GM12878 (cell line): ENCODE results near the gene SH3BGRL3. TPM values are rescaled to one million over a fixed set of nuclear protein-coding genes. Genes with fewer than 3 reads are reported as not detected.

ENCODE experiments used
- ATAC-seq: fragments of 200-7000 bp; cut with Tn5 transposase; 3 replicates; pipeline ENCODE4 v1.9.1; 2020; ENCODE audit warnings: mild to moderate bottlenecking, moderate library complexity
- BruUV-seq: library from RNA; stranded (reverse); fragments of 400-500 nt; replicated peaks from 2 replicates; lab custom pipeline; 2021; lab: Mats Ljungman, UMichigan
- CTCF ChIA-PET: fragments of 300-600 bp; sonication (Branson Sonifier 250); formaldehyde crosslinking; extraction: SDS; loops from one replicate; lab custom pipeline; 2021; ENCODE audit warnings: inconsistent platforms; lab: Yijun Ruan, JAX
- POLR2A ChIA-PET: fragments of 350-600 bp; formaldehyde crosslinking; extraction: SDS; loops from one replicate; lab custom pipeline; 2021; ENCODE audit warnings: inconsistent platforms; lab: Charles Lee
- RAD21 ChIA-PET: fragments of 300-600 bp; sonication (Branson Sonifier 250); formaldehyde crosslinking; loops from one replicate; lab custom pipeline; 2023; ENCODE audit warnings: antibody characterized with exemption; ENCODE audit not compliant: unreplicated experiment; lab: Charles Lee
- SMC1A ChIA-PET: fragments of 300-600 bp; sonication (Branson Sonifier 250); formaldehyde crosslinking; loops from one replicate; lab custom pipeline; 2023; ENCODE audit not compliant: unreplicated experiment, uncharacterized antibody; lab: Charles Lee
- DNase-seq: peaks from one replicate; pipeline ENCODE4 v3.0.0-alpha.2; 2011; ENCODE audit warnings: low read depth, low spot score
- FAIRE-seq: peaks from 3 replicates; lab custom pipeline; 2011; peaks lifted over from hg19 to GRCh38; lab: Jason Lieb, UNC
- H2AFZ ChIP-seq: 2 replicates; pipeline ENCODE4 v1.6.0; 2011; ENCODE audit warnings: low read depth, low read length, control low read depth; ENCODE audit not compliant: control insufficient read depth
- H3K27ac ChIP-seq: 2 replicates; pipeline ENCODE4 v1.5.1; 2011; ENCODE audit warnings: control low read depth; ENCODE audit not compliant: control insufficient read depth, insufficient read depth
- H3K27me3 ChIP-seq, 2 experiments: replicated peaks in 1 of 2; 2 replicates each; pipeline versions ENCODE4 v1.6.0 to v1.6.1; 2011; ENCODE audit warnings: low read length in 1 of 2; ENCODE audit not compliant: control insufficient read depth in 2 of 2, insufficient read depth in 2 of 2
- H3K36me3 ChIP-seq, 2 experiments: 2 replicates each; pipeline ENCODE4 v1.5.1; 2011; ENCODE audit warnings: low read length in 1 of 2; ENCODE audit not compliant: control insufficient read depth in 2 of 2, insufficient read depth in 2 of 2
- H3K4me1 ChIP-seq: 2 replicates; pipeline ENCODE4 v1.6.1; 2011; ENCODE audit warnings: mild to moderate bottlenecking, low read length, moderate library complexity, mixed read lengths; ENCODE audit not compliant: control insufficient read depth, insufficient read depth
- H3K4me2 ChIP-seq: 2 replicates; pipeline ENCODE4 v1.6.0; 2011; ENCODE audit warnings: control low read depth; ENCODE audit not compliant: control insufficient read depth, insufficient read depth
- H3K4me3 ChIP-seq: fragments of 200-600 bp; sonication (generic); 2 replicates; pipeline ENCODE4 v1.5.1; 2016
- H3K79me2 ChIP-seq: 2 replicates; pipeline ENCODE4 v1.6.0; 2011; ENCODE audit warnings: low read length; ENCODE audit not compliant: control insufficient read depth, insufficient read depth
- H3K9ac ChIP-seq: 2 replicates; pipeline ENCODE4 v1.8.0; 2011; ENCODE audit warnings: low read length, control low read depth, mixed read lengths; ENCODE audit not compliant: control insufficient read depth, insufficient read depth
- H3K9me3 ChIP-seq: replicated peaks from 3 replicates; pipeline ENCODE4 v1.5.1; 2011; ENCODE audit warnings: mild to moderate bottlenecking, low read length; ENCODE audit not compliant: control insufficient read depth, insufficient read depth
- H4K20me1 ChIP-seq: 2 replicates; pipeline ENCODE4 v1.6.0; 2011; ENCODE audit not compliant: control insufficient read depth, insufficient read depth
- CBX3 ChIP-seq: fragments of 200-600 bp; sonication (generic); IDR thresholded peaks from 2 replicates; pipeline ENCODE4 v1.6.1; 2016; ENCODE audit warnings: low read depth, borderline replicate concordance
- DPF2 ChIP-seq: fragments of 450-650 bp; IDR thresholded peaks from 2 replicates; pipeline ENCODE4 v1.6.1; 2017; ENCODE audit warnings: mild to moderate bottlenecking
- FOS ChIP-seq: IDR thresholded peaks from 3 replicates; pipeline ENCODE4 v1.6.1; 2011; ENCODE audit warnings: borderline replicate concordance; ENCODE audit not compliant: insufficient read length; ENCODE audit errors: extremely low read depth
- GATAD2B ChIP-seq: fragments of 450-650 bp; conservative IDR thresholded peaks from 2 replicates; pipeline ENCODE4 v1.6.1; 2017; ENCODE audit warnings: low read depth, mild to moderate bottlenecking, moderate library complexity
- NBN ChIP-seq: fragments of 450-650 bp; IDR thresholded peaks from 2 replicates; pipeline ENCODE4 v1.6.1; 2016
- POLR2AphosphoS2 ChIP-seq: IDR thresholded peaks from 2 replicates; pipeline ENCODE4 v1.6.1; 2011; ENCODE audit warnings: low read depth, mild to moderate bottlenecking, low read length, improper control_type of control experiment, moderate library complexity
- POLR2AphosphoS5 ChIP-seq: IDR thresholded peaks from 2 replicates; pipeline ENCODE4 v1.6.1; 2011; ENCODE audit warnings: mild to moderate bottlenecking, low read length, inconsistent platforms
- SUZ12 ChIP-seq: fragments of 200-600 bp; sonication (generic); IDR thresholded peaks from one replicate; pipeline ENCODE4 v1.6.1; 2018; ENCODE audit warnings: antibody characterized with exemption, mild to moderate bottlenecking; ENCODE audit not compliant: unreplicated experiment
- TCF3 ChIP-seq: IDR thresholded peaks from 2 replicates; pipeline ENCODE4 v1.6.1; 2012; ENCODE audit warnings: low read depth, mild to moderate bottlenecking, low read length, borderline replicate concordance; ENCODE audit not compliant: insufficient read depth
- YY1 ChIP-seq: IDR thresholded peaks from 2 replicates; pipeline ENCODE4 v1.6.1; 2011; ENCODE audit warnings: low read depth, mild to moderate bottlenecking, low read length
- ZNF274 ChIP-seq: IDR thresholded peaks from one replicate; pipeline ENCODE4 v1.8.0; 2011; ENCODE audit not compliant: insufficient read length, insufficient read depth
- WGBS: methylation state at CpG from one replicate; pipeline ENCODE4 v1.1.6; 2016; ENCODE audit warnings: low lambda C conversion rate; ENCODE audit not compliant: insufficient replicate concordance, insufficient coverage; ENCODE audit errors: missing lambda C conversion rate; 5-methylcytosine and 5-hydroxymethylcytosine counted together
- in situ Hi-C: fragments of 300-500 bp; cut with MboI; formaldehyde crosslinking; loops from 9 replicates; pipeline ENCODE4 v1.14.3; 2018; ENCODE audit warnings: mixed read lengths
- intact Hi-C: fragments of 100-400 bp; cut with micrococcal nuclease; formaldehyde crosslinking; loops from one replicate; pipeline ENCODE4 v1.14.2; 2022; ENCODE audit not compliant: unreplicated experiment
- polyA plus RNA-seq, 11 experiments: library from polyadenylated mRNA; depleted of rRNA in 4 of 11; unstranded in 6 of 11; stranded (reverse) in 5 of 11; fragments of >200 nt; fragmentation: Nextera tagmentation in 4 of 11; fragmentation: Illumina TruSeq in 1 of 11; extraction: Ambion mirVana in 4 of 11; extraction: Trizol in 1 of 11; gene quantifications; 1 replicate in 1 of 11; 2 replicates in 10 of 11; pipeline versions ENCODE4 v1.2.1 to v1.2.3, GENCODE V29; 2011 to 2016; ENCODE audit warnings: inconsistent platforms in 2 of 11, missing spikeins in 2 of 11, low read depth in 1 of 11
- total RNA-seq, 4 experiments: library from RNA; depleted of rRNA in 3 of 4; stranded (reverse); fragments of >200 nt in 3 of 4; fragmentation: Illumina TruSeq in 1 of 4; extraction: Trizol in 1 of 4; gene quantifications; 2 replicates each; pipeline versions ENCODE4 v1.2.1 to v1.2.3, GENCODE V29; 2013 to 2021
- TF ChIP-seq, protein P1 (sequence below): fragments of 450-650 bp; IDR thresholded peaks from 2 replicates; pipeline ENCODE4 v1.6.1; 2018; ENCODE audit warnings: borderline replicate concordance, mild to moderate bottlenecking; ENCODE audit not compliant: partially characterized antibody
- TF ChIP-seq, protein P2 (sequence below): fragments of 150-350 bp; IDR thresholded peaks from 2 replicates; pipeline ENCODE4 v1.6.1; 2014; ENCODE audit warnings: mild to moderate bottlenecking, low read depth, low read length
- TF ChIP-seq, protein P3 (sequence below): fragments of 450-650 bp; IDR thresholded peaks from 2 replicates; pipeline ENCODE4 v1.6.1; 2018; ENCODE audit warnings: mild to moderate bottlenecking, low read depth, moderate library complexity; ENCODE audit not compliant: partially characterized antibody

Gene SH3BGRL3
- total and polyA plus RNA-seq, 10 of the 15 experiments (the other 5 are each of a cell fraction or from before 2014, with no cell fraction given): 39.7 to 390 (median 118) TPM

DNA sequence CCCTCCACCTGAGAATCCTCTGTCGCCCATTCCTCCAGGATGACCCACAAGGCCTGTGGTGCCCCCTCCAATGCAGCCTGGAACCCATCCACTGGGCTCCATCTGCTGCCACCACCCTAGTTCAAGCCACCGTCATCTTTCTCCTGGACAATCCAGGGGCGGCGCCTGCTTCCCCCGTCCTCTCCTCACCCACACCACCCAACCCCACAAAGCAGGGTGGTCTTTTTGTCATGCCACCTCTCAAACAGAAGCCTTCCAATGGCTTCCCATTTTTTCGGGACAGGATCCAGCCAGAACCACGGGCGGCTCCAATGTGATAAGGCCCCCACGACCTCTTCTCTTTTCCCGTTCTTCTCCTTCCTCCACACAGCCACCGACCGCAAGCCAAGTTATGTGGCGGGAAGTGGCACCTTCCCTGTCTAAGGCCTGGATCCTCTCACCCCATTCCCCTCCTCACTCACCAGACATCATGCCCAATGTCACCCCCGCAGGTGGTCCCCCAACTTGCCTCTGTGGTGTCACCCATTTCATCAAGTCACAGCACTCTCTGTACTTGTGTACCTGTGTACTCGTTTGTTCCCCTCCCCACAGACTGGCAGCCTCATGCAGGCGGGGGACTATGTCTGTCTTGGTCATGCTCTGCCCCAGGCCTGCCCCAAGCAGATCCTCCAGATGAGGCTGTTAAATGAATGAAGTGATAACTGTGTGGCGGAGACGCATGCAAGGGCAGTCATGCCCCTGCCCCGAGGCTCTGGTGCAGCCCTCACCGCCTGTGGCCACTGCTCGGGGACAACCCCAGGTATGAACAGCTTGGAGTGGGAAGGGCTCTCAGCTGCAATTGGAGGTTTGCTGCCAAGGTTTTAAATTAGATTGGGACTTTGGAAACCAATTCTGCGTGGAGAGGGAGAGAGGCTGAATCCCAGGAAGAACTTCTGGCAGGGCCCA, 15.6 kb downstream of the SH3BGRL3 start:
- Histone ChIP-seq H3K9me3 (no peaks in the 10 kb centered on the region), H3K4me3 (no peak overlapping the region), H3K27ac (no peak overlapping the region), H2AFZ (no peak overlapping the region), H3K36me3 (no peaks in the 10 kb centered on the region), H3K27me3 (no peaks in the 10 kb centered on the region), H4K20me1 (no peaks in the 10 kb centered on the region), H3K79me2 (no peaks in the 10 kb centered on the region), H3K4me2 (no peak overlapping the region), H3K9ac (no peak overlapping the region), H3K4me1 (peaks cover 10% of the 10 kb centered on the region)
- ChIA-PET SMC1A (interaction anchor here (0.7 kb wide), 1 partner anchor 396 kb away, joined by 3 read pairs; no protein-coding TSS in a partner anchor), RAD21 (no interaction called here), POLR2A (interaction anchor here (0.5 kb wide), 1 partner anchor 12 kb away, joined by 5 read pairs; no protein-coding TSS in a partner anchor), CTCF (interaction anchor here (0.6 kb wide), 1 partner anchor 12 kb away, joined by 3 read pairs; no protein-coding TSS in a partner anchor)
- WGBS: 84% methylated on average over 17 of the region's 22 CpGs
- ATAC-seq (no peak), FAIRE-seq (no peak), DNase-seq (no peak)
- intact Hi-C loops: no loop called here
- BruUV-seq: no TSS peak
- in situ Hi-C loops: no loop called here
- TF ChIP-seq TCF3: no peak
- no peak for TF ChIP-seq POLR2AphosphoS5
- TF ChIP-seq ZNF274: no peak
- TF ChIP-seq SUZ12: no peak
- no peak for TF ChIP-seq YY1
- TF ChIP-seq, protein P1, sequence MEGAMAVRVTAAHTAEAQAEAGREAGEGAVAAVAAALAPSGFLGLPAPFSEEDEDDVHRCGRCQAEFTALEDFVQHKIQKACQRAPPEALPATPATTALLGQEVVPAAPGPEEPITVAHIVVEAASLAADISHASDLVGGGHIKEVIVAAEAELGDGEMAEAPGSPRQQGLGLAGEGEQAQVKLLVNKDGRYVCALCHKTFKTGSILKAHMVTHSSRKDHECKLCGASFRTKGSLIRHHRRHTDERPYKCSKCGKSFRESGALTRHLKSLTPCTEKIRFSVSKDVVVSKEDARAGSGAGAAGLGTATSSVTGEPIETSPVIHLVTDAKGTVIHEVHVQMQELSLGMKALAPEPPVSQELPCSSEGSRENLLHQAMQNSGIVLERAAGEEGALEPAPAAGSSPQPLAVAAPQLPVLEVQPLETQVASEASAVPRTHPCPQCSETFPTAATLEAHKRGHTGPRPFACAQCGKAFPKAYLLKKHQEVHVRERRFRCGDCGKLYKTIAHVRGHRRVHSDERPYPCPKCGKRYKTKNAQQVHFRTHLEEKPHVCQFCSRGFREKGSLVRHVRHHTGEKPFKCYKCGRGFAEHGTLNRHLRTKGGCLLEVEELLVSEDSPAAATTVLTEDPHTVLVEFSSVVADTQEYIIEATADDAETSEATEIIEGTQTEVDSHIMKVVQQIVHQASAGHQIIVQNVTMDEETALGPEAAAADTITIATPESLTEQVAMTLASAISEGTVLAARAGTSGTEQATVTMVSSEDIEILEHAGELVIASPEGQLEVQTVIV: no peak
- TF ChIP-seq, protein P2, sequence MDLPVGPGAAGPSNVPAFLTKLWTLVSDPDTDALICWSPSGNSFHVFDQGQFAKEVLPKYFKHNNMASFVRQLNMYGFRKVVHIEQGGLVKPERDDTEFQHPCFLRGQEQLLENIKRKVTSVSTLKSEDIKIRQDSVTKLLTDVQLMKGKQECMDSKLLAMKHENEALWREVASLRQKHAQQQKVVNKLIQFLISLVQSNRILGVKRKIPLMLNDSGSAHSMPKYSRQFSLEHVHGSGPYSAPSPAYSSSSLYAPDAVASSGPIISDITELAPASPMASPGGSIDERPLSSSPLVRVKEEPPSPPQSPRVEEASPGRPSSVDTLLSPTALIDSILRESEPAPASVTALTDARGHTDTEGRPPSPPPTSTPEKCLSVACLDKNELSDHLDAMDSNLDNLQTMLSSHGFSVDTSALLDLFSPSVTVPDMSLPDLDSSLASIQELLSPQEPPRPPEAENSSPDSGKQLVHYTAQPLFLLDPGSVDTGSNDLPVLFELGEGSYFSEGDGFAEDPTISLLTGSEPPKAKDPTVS: no peak
- no peak for TF ChIP-seq CBX3
- TF ChIP-seq POLR2AphosphoS2: no peak
- no peak for TF ChIP-seq GATAD2B
- no peak for TF ChIP-seq FOS
- TF ChIP-seq, protein P3, sequence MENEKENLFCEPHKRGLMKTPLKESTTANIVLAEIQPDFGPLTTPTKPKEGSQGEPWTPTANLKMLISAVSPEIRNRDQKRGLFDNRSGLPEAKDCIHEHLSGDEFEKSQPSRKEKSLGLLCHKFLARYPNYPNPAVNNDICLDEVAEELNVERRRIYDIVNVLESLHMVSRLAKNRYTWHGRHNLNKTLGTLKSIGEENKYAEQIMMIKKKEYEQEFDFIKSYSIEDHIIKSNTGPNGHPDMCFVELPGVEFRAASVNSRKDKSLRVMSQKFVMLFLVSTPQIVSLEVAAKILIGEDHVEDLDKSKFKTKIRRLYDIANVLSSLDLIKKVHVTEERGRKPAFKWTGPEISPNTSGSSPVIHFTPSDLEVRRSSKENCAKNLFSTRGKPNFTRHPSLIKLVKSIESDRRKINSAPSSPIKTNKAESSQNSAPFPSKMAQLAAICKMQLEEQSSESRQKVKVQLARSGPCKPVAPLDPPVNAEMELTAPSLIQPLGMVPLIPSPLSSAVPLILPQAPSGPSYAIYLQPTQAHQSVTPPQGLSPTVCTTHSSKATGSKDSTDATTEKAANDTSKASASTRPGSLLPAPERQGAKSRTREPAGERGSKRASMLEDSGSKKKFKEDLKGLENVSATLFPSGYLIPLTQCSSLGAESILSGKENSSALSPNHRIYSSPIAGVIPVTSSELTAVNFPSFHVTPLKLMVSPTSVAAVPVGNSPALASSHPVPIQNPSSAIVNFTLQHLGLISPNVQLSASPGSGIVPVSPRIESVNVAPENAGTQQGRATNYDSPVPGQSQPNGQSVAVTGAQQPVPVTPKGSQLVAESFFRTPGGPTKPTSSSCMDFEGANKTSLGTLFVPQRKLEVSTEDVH: no peak
- no peak for TF ChIP-seq DPF2
- TF ChIP-seq NBN: no peak
